NCI-H524 (cell line): ENCODE data around the gene LAMTOR3.
"Not testable (repeated sequence)": the region's sequence is repeated elsewhere in the genome, so short reads cannot be mapped to it uniquely, and the experiment has no call there.

Experiments
- DNase-seq, 2 experiments: peaks; one replicate each; lab custom pipeline; 2025; lab: John Stamatoyannopoulos, UW

LAMTOR3 gene

GRCh38 chr4:99830051-99830450, 64.2 kb downstream of the LAMTOR3 start:
- DNase-seq, result not testable (repeated sequence)

DNA sequence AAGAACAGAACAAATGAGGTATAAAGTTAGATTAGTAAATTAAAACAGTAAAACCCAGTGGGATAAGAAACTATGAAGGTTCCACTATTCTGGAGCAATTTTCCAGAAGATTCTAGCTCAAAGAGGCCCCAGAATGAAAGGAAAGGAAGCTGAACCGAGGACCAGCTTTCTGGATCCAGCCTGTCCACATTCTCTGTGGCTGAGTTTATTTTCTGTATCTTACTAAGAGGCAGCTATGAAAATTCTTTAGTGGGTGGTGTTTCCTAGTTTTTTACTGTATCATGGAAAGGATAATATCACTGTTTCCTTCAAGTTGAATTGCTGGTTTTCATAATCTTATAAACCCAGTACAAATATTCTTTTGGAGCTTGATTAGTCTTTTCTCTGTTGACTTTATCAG, 65.8 kb downstream of the LAMTOR3 start:
- no peak for DNase-seq
